Motor neuron (in vitro differentiated cells): Measurements from ENCODE around the gene SLC47A2. TPM values are rescaled to one million over a fixed set of nuclear protein-coding genes. Genes with fewer than 3 reads are reported as not detected.

Source experiments
- ATAC-seq, 8 experiments: fragments of 200-7000 bp; cut with Tn5 transposase; replicated peaks in 6 of 8; 2 replicates each; pipeline ENCODE4 v1.8.0; 2021; ENCODE audit warnings: mild to moderate bottlenecking in 8 of 8, moderate library complexity in 8 of 8
- H3K27ac ChIP-seq, 2 donors: fragments of 250-450 bp; sonication (Bioruptor Pico); 2 replicates each; pipeline ENCODE4 v1.9.0; 2021; ENCODE audit warnings: antibody characterized with exemption in 2 of 2, mild to moderate bottlenecking in 2 of 2, moderate library complexity in 1 of 2
- H3K4me1 ChIP-seq, 2 donors: fragments of 250-450 bp; sonication (Bioruptor Pico); replicated peaks in 1 of 2; 2 replicates each; pipeline ENCODE4 v1.6.1; 2021; ENCODE audit warnings: antibody characterized with exemption in 2 of 2, mild to moderate bottlenecking in 2 of 2, moderate library complexity in 1 of 2
- H3K4me3 ChIP-seq, 5 donors: fragments of 250-450 bp; sonication (Bioruptor Pico); 2 replicates each; pipeline ENCODE4 v1.9.0; 2021; ENCODE audit warnings: antibody characterized with exemption in 5 of 5, mild to moderate bottlenecking in 5 of 5, moderate library complexity in 4 of 5
- WGBS, 10 experiments: fragments of 450-650 bp; shearing (Covaris generic); methylation state at CpG; one replicate each; pipeline ENCODE4 v1.0.0; 2022; 5-methylcytosine and 5-hydroxymethylcytosine counted together
- in situ Hi-C, 9 experiments: fragments of 400-800 bp; cut with MboI; loops; one replicate each; pipeline ENCODE4 v1.15.0; 2021; ENCODE audit warnings: low sequenced_read_pairs in 9 of 9, low pct_unique_long_range_greater_than_20kb in 2 of 9; ENCODE audit not compliant: unreplicated experiment in 9 of 9
- total RNA-seq, 8 experiments: library from RNA; unstranded; fragments of 300-600 nt; gene quantifications; 2 replicates each; pipeline versions ENCODE4 v1.2.3 to v1.2.4, GENCODE V29; 2022

Gene SLC47A2
- total RNA-seq, 8 experiments from 2014 or later = 0.29 to 2.2 (median 0.60) TPM

DNA sequence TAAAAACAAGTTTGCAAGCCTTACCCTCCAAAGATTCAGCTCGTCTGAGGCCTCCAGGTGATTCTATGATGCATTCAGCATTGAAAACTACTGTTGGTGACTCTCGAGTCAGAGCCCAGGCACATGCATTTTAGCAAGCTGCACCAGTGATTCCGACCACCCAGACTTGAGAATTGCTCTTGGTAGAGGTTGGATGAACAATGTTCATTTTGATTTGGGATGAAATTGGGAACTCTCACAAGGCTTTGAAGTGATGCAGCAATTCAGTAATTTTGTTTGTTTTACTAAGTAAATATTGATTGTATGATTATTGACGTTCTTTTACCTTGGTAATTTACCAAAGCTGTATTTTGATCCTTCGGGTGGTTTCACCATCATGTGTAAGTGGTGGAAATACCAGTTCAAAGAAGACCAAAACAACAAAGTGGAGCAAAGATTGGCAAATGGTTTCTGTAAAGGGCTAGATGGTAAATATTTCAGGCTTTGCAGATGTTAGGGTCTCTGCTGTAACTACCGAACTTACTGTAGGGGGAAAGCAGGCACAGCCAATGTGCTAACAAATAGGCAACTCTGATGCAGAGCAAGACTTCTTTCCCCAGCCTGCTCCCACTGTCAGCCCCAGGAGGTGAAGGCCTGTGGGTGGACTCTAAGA lies 56.0 kb downstream of the SLC47A2 start:
- Histone ChIP-seq H3K27ac (no peak overlapping the region), H3K4me1 (no peaks in the 10 kb centered on the region), H3K4me3 (no peak overlapping the region)
- in situ Hi-C loops = no loop called here
- ATAC-seq = no peak
- 51 to 100% (median 87%) methylated on average over 1 to 6 of the region's 6 CpGs for WGBS, 10 experiments

DNA sequence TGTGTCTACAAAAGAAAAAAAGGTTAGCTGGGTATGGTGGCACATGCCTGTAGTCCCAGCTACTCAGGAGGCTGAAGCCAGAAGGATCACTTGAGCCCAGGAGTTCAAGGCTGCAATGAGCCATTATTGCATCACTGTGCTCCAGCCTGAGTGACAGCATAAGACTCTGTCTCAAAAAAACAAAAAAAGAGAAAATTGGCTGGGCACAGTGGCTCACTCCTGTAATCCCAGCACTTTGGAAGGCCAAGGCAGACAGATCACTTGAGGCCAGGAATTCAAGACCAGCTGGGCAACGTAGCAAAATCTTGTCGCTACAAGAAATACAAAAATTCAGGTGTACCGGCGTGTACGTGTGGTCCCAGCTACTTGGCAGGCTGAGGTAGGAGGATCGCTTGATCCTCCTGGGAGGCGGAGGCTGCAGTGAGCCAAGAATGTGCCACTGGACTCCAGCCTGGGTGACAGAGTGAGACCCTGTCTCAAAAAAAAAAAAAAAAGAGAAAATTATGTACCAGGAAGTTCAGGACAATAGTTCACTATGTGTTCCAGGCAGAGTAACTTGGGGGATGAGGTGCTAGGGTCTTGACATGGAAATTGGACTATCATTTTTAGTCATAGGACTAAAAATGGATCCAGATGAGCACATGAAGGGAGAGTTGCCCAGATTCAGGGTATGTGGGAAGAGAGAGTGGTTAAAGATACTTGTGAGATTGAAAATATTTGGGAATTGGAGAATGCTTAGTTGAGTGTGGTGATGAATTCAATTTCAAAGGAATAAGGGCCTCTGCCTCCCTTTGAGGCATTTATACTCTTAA lies 56.8 kb downstream of the SLC47A2 start:
- no peak for ATAC-seq
- in situ Hi-C loops = no loop called here
- H3K27ac ChIP-seq = no peak overlapping the region
- H3K4me1 ChIP-seq = no peaks in the 10 kb centered on the region
- 85 to 100% (median 100%) methylated on average over 1 to 7 of the region's 7 CpGs; no CpG with 5 or more reads in 2 of the 10 experiments for WGBS, 10 experiments
- no peak overlapping the region for H3K4me3 ChIP-seq

DNA sequence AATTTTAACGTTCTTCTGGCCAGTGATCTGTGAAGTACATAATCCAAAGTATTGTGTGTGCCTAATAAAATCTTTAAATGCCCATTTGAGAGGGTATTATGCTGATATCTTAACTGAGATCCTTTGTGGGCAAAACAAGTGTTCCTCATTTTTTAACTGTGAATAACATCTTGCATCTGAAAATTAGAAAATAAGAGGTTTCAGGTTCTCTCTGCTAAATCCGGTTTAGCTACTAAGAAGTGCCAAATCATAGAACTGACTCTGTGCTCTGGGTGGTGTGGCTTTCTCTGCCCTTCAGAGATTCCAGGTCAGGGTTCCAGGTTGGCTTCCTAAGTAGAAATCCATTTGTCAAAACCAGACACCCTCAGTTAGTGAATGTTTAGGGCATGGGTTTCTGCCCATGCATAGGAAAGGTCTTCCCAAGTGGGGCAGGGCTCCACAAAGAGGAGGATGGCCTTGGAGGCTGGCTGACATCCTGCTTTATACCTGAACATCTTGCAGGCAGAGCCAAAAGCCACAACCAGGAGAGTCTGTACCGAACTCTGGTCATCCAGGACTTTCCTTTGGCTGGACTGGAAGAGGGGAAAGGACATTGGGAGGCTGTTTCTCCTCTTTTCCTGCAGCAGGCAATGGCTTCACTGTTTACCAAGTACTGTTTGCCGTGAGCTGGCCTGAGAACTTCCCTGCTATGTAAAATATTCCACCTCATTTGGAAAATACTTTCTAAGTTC lies 59.4 kb downstream of the SLC47A2 start:
- Histone ChIP-seq H3K4me1 (no peaks in the 10 kb centered on the region), H3K27ac (no peak overlapping the region), H3K4me3 (no peak overlapping the region)
- WGBS, 10 experiments = 40 to 100% (median 83%) methylated on average over 1 to 4 of the region's 4 CpGs; no CpG with 5 or more reads in 1 of the 10 experiments
- no peak for ATAC-seq
- in situ Hi-C loops = no loop called here

DNA sequence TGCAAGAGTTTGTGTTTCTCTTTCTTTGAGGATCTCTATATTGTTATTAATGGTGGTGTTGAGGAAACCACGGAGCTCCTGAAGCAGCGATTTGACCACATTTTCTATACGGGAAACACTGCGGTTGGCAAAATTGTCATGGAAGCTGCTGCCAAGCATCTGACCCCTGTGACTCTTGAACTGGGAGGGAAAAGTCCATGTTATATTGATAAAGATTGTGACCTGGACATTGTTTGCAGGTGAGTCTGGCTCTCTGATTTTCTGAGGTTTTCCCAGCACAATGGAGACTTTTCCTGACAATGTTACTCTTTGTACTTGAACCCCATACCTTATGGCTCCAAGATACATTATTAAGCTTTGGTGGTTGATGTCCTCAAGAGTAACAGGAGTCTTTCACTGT lies 60.0 kb downstream of the SLC47A2 start:
- Histone ChIP-seq H3K4me1 (peaks cover 0 to 4% of the 10 kb centered on the region in 2 donors), H3K4me3 (no peak overlapping the region), H3K27ac (no peak overlapping the region)
- ATAC-seq = no peak
- WGBS, 10 experiments = 80 to 100% (median 90%) methylated on average over 1 to 4 of the region's 4 CpGs; no CpG with 5 or more reads in 3 of the 10 experiments
- in situ Hi-C loops = no loop called here

DNA sequence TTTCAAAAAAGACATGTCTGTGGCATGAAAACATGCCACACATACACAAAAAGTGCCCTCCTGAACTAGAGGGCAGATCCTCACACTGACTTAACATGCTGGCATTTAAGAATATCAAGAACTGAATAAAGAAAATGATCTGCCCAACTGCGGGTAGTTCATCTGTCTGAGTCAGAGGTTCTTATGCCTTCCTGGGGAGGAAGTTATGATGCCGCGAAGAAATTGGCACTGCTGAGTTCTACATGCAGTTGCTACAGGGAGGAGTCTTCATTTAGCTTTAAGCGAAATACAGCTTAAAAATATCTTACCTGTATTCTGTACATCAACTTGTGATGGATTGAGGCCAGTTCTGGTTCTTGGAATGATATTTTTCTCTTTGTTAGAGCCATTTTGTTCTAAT lies 61.5 kb downstream of the SLC47A2 start:
- H3K4me3 ChIP-seq = no peak overlapping the region
- no peak for ATAC-seq
- in situ Hi-C loops = no loop called here
- 95 to 100% (median 100%) methylated on average over 1 to 4 of the region's 4 CpGs; no CpG with 5 or more reads in 3 of the 10 experiments for WGBS, 10 experiments
- H3K27ac ChIP-seq = no peak overlapping the region
- peaks cover 6 to 14% of the 10 kb centered on the region in 2 donors for H3K4me1 ChIP-seq

DNA sequence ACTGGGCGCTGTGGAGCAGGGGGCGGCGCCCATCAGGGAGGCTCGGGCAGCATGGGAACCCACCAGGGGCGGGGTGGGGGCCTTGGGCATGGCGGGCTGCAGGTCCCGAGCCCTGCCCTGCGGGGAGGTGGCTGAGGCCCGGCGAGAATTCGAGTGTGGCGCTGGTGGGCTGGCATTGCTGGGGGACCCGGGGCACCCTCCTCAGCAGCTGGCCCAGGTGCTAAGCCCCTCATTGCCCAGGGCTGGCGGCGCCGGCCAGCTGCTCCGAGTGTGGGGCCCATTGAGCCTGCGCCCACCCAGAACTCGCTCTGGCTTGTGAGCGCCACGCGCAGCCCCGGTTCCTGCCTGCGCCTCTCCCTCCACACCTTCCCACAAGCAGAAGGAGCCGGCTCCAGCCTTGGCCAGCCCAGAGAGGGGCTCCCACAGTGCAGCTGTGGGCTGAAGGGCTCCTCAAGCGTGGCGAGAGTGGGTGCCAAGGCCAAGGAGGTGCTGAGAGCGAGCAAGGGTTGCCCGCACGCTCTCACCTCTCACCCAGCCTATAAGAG lies 62.0 kb downstream of the SLC47A2 start:
- Histone ChIP-seq H3K27ac (no peak overlapping the region), H3K4me3 (no peak overlapping the region), H3K4me1 (peaks cover 8 to 19% of the 10 kb centered on the region in 2 donors)
- ATAC-seq = no peak
- in situ Hi-C loops = no loop called here
- WGBS, 10 experiments = 99 to 100% methylated on average over 4 to 10 of the region's 30 CpGs; no CpG with 5 or more reads in 8 of the 10 experiments

DNA sequence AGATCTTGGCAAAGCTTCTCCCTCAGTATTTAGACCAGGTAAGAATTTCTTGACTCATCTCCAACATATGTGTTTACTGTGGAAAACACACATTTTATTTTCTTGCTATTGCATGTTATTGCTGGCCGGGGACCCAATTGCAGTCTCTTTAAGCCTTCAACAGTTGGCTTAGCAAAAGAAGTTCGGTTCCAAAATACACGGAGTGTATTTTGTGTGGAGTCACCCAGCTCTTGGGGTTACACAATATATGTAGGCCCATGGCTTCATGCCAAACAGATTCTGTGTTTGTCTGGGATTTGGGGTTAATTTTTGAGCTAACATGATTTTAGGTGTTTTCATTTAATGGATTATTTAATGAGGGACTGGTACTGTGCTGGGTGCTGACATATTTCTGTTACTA lies 63.8 kb downstream of the SLC47A2 start:
- Histone ChIP-seq H3K4me1 (peaks cover 9 to 21% of the 10 kb centered on the region in 2 donors), H3K27ac (no peak overlapping the region), H3K4me3 (no peak overlapping the region)
- ATAC-seq = no peak
- in situ Hi-C loops = no loop called here
- 60 to 100% (median 90%) methylated on average over 1 to 3 of the region's 3 CpGs for WGBS, 10 experiments

DNA sequence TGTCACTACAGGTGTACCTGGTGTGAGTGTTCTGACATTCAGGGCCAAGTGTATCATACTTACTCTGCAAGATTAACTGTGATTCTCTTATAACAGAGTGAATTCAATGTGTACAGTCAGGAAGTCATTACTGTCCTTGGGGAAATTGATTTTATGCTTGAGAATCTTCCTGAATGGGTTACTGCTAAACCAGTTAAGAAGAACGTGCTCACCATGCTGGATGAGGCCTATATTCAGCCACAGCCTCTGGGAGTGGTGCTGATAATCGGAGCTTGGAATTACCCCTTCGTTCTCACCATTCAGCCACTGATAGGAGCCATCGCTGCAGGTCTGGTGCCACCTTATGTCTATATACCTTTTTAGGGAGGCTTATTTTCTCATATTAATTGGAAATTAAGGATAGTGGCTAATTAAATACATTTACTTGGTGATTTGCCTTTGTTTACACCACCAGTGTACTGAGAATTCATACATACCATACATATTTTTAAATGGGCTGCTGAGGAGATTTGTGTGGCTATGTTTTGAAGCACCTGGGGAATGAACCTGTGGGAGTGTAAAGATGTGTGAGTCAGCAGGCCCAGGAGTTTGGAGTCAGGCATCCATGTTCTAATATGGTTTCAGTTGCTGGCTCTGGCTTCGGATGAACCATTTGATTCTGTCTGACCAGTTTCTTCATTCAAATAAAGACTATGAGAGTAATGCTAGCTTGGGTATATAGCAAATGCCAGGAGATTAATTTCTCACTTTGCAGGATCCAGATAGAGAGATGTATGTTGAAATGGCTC lies 64.7 kb downstream of the SLC47A2 start:
- H3K27ac ChIP-seq = no peak overlapping the region
- in situ Hi-C loops = no loop called here
- WGBS, 10 experiments = 65 to 100% (median 90%) methylated on average over 2 to 5 of the region's 5 CpGs; no CpG with 5 or more reads in 4 of the 10 experiments
- no peak for ATAC-seq
- H3K4me3 ChIP-seq = no peak overlapping the region
- H3K4me1 ChIP-seq = peaks cover 18 to 29% of the 10 kb centered on the region in 2 donors

DNA sequence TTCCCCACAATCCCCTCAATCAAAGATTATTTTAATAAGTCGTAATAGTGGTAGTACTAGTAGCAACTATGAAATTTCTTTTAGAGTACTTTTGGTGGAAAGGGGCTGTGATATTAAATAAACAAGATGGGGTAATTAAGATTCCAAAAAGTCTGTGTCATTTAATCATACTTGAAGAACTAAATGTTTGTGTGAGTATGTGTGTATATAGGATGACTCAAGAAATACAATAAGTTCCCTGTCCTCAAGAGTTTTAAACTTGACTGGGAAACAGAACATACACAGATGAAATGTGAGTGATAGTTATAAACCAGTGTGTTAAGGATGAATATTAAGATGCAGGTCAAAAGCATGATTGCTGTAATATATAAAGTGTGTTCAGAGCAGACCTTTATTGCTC lies 65.6 kb downstream of the SLC47A2 start:
- WGBS, 10 experiments = 57 to 100% (median 100%) methylated on average over 1 of the region's 1 CpG; no CpG with 5 or more reads in 5 of the 10 experiments
- no peak overlapping the region for H3K4me3 ChIP-seq
- peaks cover 18 to 29% of the 10 kb centered on the region in 2 donors for H3K4me1 ChIP-seq
- in situ Hi-C loops = no loop called here
- no peak for ATAC-seq
- no peak overlapping the region for H3K27ac ChIP-seq

DNA sequence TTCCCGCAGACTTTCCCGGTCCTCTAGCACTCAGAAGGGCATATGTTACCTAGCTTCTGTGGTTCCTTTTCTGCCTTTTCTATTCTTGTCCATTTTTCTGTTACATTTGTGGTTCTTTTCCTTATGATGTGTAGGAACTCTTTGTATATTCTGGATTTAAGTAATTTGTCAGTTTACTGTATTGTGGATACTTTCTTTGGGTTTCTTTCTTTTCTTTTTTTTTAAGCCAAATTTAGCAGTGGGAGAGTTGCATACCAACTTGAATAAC lies 67.2 kb downstream of the SLC47A2 start:
- in situ Hi-C loops = loop anchor here in 1 of 9 experiments (10.0 kb wide), 1 partner anchor 134 kb away; no protein-coding TSS in a partner anchor
- WGBS, 10 experiments = 0% methylated on average over 1 to 2 of the region's 2 CpGs; no CpG with 5 or more reads in 3 of the 10 experiments
- ATAC-seq = no peak

DNA sequence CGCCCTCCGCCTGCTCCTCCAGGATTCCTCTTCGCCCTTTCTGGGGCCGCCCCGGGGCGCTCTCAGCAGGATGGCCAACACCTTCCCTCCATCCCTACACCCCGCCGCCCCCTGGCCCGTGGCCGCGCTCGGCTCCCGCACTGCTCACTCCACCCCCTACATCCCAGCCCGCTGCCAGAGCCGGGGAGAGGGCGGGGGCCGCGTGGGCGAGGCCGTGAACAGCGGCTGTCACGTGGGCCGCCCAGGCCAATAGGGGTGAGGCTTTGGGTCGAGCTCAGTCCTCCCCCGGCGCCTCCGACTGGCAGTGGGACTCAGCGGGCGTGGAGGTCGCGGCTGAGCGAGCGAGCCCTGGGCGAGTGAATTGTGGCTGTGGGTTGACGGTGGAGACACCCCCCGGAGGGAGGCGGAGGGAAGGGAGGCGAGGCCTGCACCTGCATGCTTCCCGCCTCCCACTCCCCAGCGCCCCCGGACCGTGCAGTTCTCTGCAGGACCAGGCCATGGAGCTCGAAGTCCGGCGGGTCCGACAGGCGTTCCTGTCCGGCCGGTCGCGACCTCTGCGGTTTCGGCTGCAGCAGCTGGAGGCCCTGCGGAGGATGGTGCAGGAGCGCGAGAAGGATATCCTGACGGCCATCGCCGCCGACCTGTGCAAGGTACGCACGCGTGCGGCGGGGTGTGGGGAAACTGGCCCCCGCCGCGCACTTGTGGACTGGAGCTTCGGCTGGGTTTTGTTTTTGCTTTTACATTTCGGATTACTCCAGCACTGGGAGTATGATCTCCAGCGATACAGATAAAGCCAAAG lies 67.7 kb downstream of the SLC47A2 start, which contains the start of gene ALDH3A2:
ALDH3A2 (plus strand) TSS at position 277 of the 799 bp plus-strand sequence; CDS start at position 498, 221 bp downstream.
- ATAC-seq = peak; percentile 92 to 97 (median 96)
- in situ Hi-C loops = loop anchor here in 1 of 9 experiments (10.0 kb wide), 1 partner anchor 134 kb away; no protein-coding TSS in a partner anchor
- Histone ChIP-seq H3K4me1 (peaks cover 18 to 29% of the 10 kb centered on the region in 2 donors), H3K4me3 (peak within 1 kb of the TSS; percentile 51 to 71 (median 60)), H3K27ac (peak within 1 kb of the TSS; percentile 85 to 92)
- WGBS, 10 experiments = 0 to 4% (median 0%) methylated on average over 1 to 22 of the region's 71 CpGs; no CpG with 5 or more reads in 4 of the 10 experiments

More for the DNA sequence above, 67.2 kb downstream of the SLC47A2 start:
- peaks cover 18 to 29% of the 10 kb centered on the region in 2 donors for H3K4me1 ChIP-seq
- H3K4me3 ChIP-seq = peak overlapping the region; percentile 51 to 71 (median 60)
- no peak overlapping the region for H3K27ac ChIP-seq
